CD14-positive monocyte (primary cell): ENCODE measurements around the gene CAMK4. TPM values are rescaled to one million over a fixed set of nuclear protein-coding genes. Genes with fewer than 3 reads are reported as not detected.
"Not testable (repeated sequence)": the region's sequence is repeated elsewhere in the genome, so short reads cannot be mapped to it uniquely, and the experiment has no call there.

Experiments used
- DNase-seq, 3 donors: peaks; one replicate each; pipeline ENCODE4 v3.0.0-alpha.2; 2011 to 2022
- H2AFZ ChIP-seq: 2 replicates; pipeline ENCODE4 v1.6.0; 2012; ENCODE audit warnings: mild to moderate bottlenecking, low read depth, low read length, inconsistent platforms; ENCODE audit not compliant: insufficient read depth, poor library complexity, severe bottlenecking
- H3K27ac ChIP-seq, 2 donors: 1 replicate in 1 of 2; 2 replicates in 1 of 2; pipeline ENCODE4 v1.5.1; 2012 to 2013; ENCODE audit warnings: low read length in 2 of 2, control low read depth in 1 of 2, inconsistent platforms in 1 of 2, low read depth in 1 of 2, mild to moderate bottlenecking in 1 of 2
- H3K27me3 ChIP-seq, 2 donors: one replicate each; pipeline versions ENCODE4 v1.6.0 to v1.6.1; 2011 to 2013; ENCODE audit warnings: low read length in 2 of 2; ENCODE audit not compliant: control insufficient read depth in 2 of 2, insufficient read depth in 2 of 2
- H3K36me3 ChIP-seq, 2 donors: replicated peaks in 1 of 2; 1 replicate in 1 of 2; 2 replicates in 1 of 2; pipeline versions ENCODE4 v1.5.1 to v1.6.1; 2012 to 2013; ENCODE audit warnings: low read length in 2 of 2, control low read depth in 1 of 2, inconsistent platforms in 1 of 2, mild to moderate bottlenecking in 1 of 2; ENCODE audit not compliant: insufficient read depth in 2 of 2, control insufficient read depth in 1 of 2
- H3K4me1 ChIP-seq, 2 donors: 1 replicate in 1 of 2; 2 replicates in 1 of 2; pipeline versions ENCODE4 v1.5.1 to v1.6.1; 2012 to 2013; ENCODE audit warnings: low read length in 2 of 2, control low read depth in 1 of 2, inconsistent platforms in 1 of 2, mild to moderate bottlenecking in 1 of 2, moderate library complexity in 1 of 2; ENCODE audit not compliant: insufficient read depth in 2 of 2, control insufficient read depth in 1 of 2
- H3K4me2 ChIP-seq: replicated peaks from 2 replicates; pipeline ENCODE3; 2012; ENCODE audit warnings: low read length, moderate library complexity, mild to moderate bottlenecking; ENCODE audit not compliant: poor library complexity, severe bottlenecking; ENCODE audit errors: extremely low read depth
- H3K4me3 ChIP-seq, 3 experiments: fragments of 200-600 bp in 1 of 3; sonication (generic) in 1 of 3; replicated peaks in 1 of 3; 1 replicate in 2 of 3; 2 replicates in 1 of 3; pipeline ENCODE4 v1.5.1; 2011 to 2013; ENCODE audit warnings: low read length in 3 of 3, mild to moderate bottlenecking in 3 of 3, control low read depth in 2 of 3, low read depth in 2 of 3, inconsistent platforms in 1 of 3, moderate library complexity in 1 of 3
- H3K79me2 ChIP-seq: 2 replicates; pipeline ENCODE4 v1.6.0; 2012; ENCODE audit warnings: mild to moderate bottlenecking, control low read depth, inconsistent platforms, low read length, moderate library complexity; ENCODE audit not compliant: insufficient read depth
- H3K9ac ChIP-seq: 2 replicates; pipeline ENCODE4 v1.6.0; 2017; ENCODE audit warnings: low read length, mild to moderate bottlenecking; ENCODE audit not compliant: insufficient read depth, poor library complexity, severe bottlenecking
- H3K9me3 ChIP-seq, 2 donors: replicated peaks in 1 of 2; 1 replicate in 1 of 2; 2 replicates in 1 of 2; pipeline versions ENCODE4 v1.5.1 to v1.6.1; 2012 to 2013; ENCODE audit warnings: low read length in 2 of 2, control low read depth in 1 of 2; ENCODE audit not compliant: control insufficient read depth in 1 of 2, insufficient read depth in 1 of 2
- H4K20me1 ChIP-seq: 2 replicates; pipeline ENCODE4 v1.6.0; 2012; ENCODE audit warnings: mild to moderate bottlenecking, low read length, control low read depth, moderate library complexity; ENCODE audit not compliant: insufficient read depth
- H3K27ac Mint-ChIP-seq, 7 donors: one replicate each; pipeline ENCODE4 v1.8.0; 2020; ENCODE audit warnings: mild to moderate bottlenecking in 7 of 7, mixed read lengths in 7 of 7, moderate library complexity in 6 of 7, inconsistent platforms in 2 of 7
- H3K27me3 Mint-ChIP-seq, 3 donors: one replicate each; pipeline ENCODE4 v1.8.0; 2021 to 2022; ENCODE audit warnings: low read depth in 3 of 3, mild to moderate bottlenecking in 3 of 3, mixed read lengths in 3 of 3, moderate library complexity in 3 of 3, inconsistent platforms in 1 of 3
- H3K36me3 Mint-ChIP-seq, 2 donors: one replicate each; pipeline ENCODE4 v1.8.0; 2020; ENCODE audit warnings: mixed read lengths in 2 of 2, inconsistent platforms in 1 of 2, mild to moderate bottlenecking in 1 of 2
- H3K4me1 Mint-ChIP-seq: one replicate; pipeline ENCODE4 v1.8.0; 2020; ENCODE audit warnings: mild to moderate bottlenecking, mixed read lengths
- H3K4me3 Mint-ChIP-seq, 2 donors: one replicate each; pipeline ENCODE4 v1.8.0; 2020; ENCODE audit warnings: mild to moderate bottlenecking in 2 of 2, mixed read lengths in 2 of 2, moderate library complexity in 1 of 2
- H3K9me3 Mint-ChIP-seq, 7 donors: one replicate each; pipeline ENCODE4 v1.8.0; 2020 to 2022; ENCODE audit warnings: mixed read lengths in 7 of 7, mild to moderate bottlenecking in 6 of 7, moderate library complexity in 6 of 7, inconsistent platforms in 2 of 7
- WGBS: methylation state at CpG from one replicate; pipeline ENCODE4 v1.1.5; 2013; ENCODE audit warnings: missing lambda C conversion rate; ENCODE audit not compliant: insufficient coverage; 5-methylcytosine and 5-hydroxymethylcytosine counted together
- intact Hi-C, 2 donors: fragments of 100-400 bp; cut with micrococcal nuclease; formaldehyde crosslinking; loops; one replicate each; pipeline versions ENCODE4 v1.15.0 to v1.15.1; 2023
- polyA plus RNA-seq, 3 donors: library from polyadenylated mRNA; depleted of rRNA in 1 of 3; unstranded in 2 of 3; stranded (reverse) in 1 of 3; fragments of 300-500 nt in 2 of 3; fragments of >200 nt in 1 of 3; fragmentation: Illumina TruSeq in 2 of 3; gene quantifications; 1 replicate in 2 of 3; 2 replicates in 1 of 3; pipeline ENCODE4 v1.2.3, GENCODE V29; 2012 to 2021
- TF ChIP-seq, protein P1 (sequence below): fragments of 200-600 bp; IDR thresholded peaks from one replicate; pipeline ENCODE4 v1.8.0; 2022; ENCODE audit warnings: antibody characterized with exemption, mild to moderate bottlenecking

The CAMK4 gene
- polyA plus RNA-seq, 3 donors = 0.24 to 0.28 TPM; not detected in 1

DNA sequence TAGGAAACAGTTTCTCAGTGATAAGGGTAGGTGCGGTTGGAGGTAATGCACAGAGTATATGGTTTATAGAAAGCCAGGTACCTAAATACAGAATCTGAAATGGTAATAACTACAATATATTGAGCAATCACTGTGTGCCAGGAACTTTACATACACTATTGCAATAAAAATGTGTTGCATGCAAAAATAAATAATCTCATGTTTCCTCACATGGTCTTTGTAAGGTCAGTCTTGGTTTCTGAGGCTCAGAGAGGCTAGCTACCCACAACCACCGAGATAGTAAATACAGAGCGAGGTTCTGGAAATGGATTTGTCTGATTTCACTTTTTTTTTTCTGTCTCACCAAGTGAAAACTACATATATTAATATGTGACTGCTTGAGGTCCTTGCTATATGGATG, 128.9 kb downstream of the CAMK4 start:
- H3K4me1 ChIP-seq = no peaks in the 10 kb centered on the region
- H3K79me2 ChIP-seq = no peaks in the 10 kb centered on the region
- no peak overlapping the region for H3K4me3 ChIP-seq
- DNase-seq = no peak
- H3K36me3 ChIP-seq = no peaks in the 10 kb centered on the region
- no peaks in the 10 kb centered on the region for H4K20me1 ChIP-seq
- H3K9ac ChIP-seq = no peak overlapping the region
- no peaks in the 10 kb centered on the region for H3K27me3 ChIP-seq
- TF ChIP-seq, protein P1, sequence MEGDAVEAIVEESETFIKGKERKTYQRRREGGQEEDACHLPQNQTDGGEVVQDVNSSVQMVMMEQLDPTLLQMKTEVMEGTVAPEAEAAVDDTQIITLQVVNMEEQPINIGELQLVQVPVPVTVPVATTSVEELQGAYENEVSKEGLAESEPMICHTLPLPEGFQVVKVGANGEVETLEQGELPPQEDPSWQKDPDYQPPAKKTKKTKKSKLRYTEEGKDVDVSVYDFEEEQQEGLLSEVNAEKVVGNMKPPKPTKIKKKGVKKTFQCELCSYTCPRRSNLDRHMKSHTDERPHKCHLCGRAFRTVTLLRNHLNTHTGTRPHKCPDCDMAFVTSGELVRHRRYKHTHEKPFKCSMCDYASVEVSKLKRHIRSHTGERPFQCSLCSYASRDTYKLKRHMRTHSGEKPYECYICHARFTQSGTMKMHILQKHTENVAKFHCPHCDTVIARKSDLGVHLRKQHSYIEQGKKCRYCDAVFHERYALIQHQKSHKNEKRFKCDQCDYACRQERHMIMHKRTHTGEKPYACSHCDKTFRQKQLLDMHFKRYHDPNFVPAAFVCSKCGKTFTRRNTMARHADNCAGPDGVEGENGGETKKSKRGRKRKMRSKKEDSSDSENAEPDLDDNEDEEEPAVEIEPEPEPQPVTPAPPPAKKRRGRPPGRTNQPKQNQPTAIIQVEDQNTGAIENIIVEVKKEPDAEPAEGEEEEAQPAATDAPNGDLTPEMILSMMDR = no peak
- Mint-ChIP-seq H3K27me3 (no peaks in the 10 kb centered on the region), H3K9me3 (peaks cover 0 to 3% (median 0%) of the 10 kb centered on the region in 7 donors), H3K4me3 (no peak overlapping the region), H3K36me3 (no peaks in the 10 kb centered on the region), H3K27ac (peak overlapping the region in 1 of 7 donors; percentile 35), H3K4me1 (no peaks in the 10 kb centered on the region)
- no peaks in the 10 kb centered on the region for H3K9me3 ChIP-seq
- H3K4me2 ChIP-seq = no peak overlapping the region
- intact Hi-C loops = no loop called here
- no peak overlapping the region for H2AFZ ChIP-seq
- WGBS = no CpG with 5 or more reads among the region's 3 CpGs
- no peak overlapping the region for H3K27ac ChIP-seq

DNA sequence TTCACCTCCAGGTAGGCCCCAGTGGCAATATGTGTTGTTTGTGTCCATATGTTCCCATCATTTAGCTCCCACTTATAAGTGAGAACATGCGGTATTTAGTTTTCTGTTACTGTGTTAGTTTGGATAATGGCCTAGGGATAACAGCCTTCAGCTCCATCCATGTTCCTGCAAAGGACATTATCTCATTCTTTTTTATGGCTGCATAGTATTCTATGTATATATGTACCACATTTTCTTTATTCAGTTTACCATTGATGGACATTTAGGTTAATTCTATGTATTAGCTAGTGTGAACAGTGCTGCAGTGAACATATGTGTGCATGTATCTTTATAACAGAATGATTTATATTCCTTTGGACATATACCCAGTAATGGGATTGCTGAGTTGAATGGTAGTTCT, 134.5 kb downstream of the CAMK4 start:
- H3K27ac Mint-ChIP-seq, H4K20me1 ChIP-seq, H3K4me3 ChIP-seq, H3K4me1 Mint-ChIP-seq, H3K9me3 Mint-ChIP-seq, H3K36me3 ChIP-seq, H3K9me3 ChIP-seq, H3K79me2 ChIP-seq, H3K4me1 ChIP-seq, H3K27me3 ChIP-seq, DNase-seq, H3K27ac ChIP-seq, H3K4me2 ChIP-seq, H3K27me3 Mint-ChIP-seq, H3K36me3 Mint-ChIP-seq, intact Hi-C loops, H3K4me3 Mint-ChIP-seq, H3K9ac ChIP-seq, H2AFZ ChIP-seq: not testable (repeated sequence)
- WGBS = no CpG with 5 or more reads among the region's 1 CpG
